Measurements from ENCODE around the gene FFAR2. TPM values are rescaled to one million over a fixed set of nuclear protein-coding genes. Genes with fewer than 3 reads are reported as not detected.
A peak's percentile ranks its signal among the peaks of the same experiment; 100 is the strongest.

Gene FFAR2
- polyA plus RNA-seq, 2 of the 4 experiments (the other 2 are of a cell fraction): 0.30 TPM; not detected in 1

- WGBS (ENCODE audit: missing lambda C conversion rate): 16% methylated on average over 30 of the region's 30 CpGs
- H3K4me2 ChIP-seq: peak overlapping the region; percentile 82
- TF ChIP-seq ZNF302 (CRISPR knock-in tag; IDR thresholded peaks at IDR 0.05) (no peak), HEYL (CRISPR knock-in tag; IDR thresholded peaks at IDR 0.05) (no peak), MAZ (IDR thresholded peaks at IDR 0.05; ENCODE audit: borderline replicate concordance, low read depth, low read length) (0 out of 2 replicates have a peak, but pooled peaks have one; percentile 59), SREBF2 (IDR thresholded peaks at IDR 0.05) (no peak), SMC3 (IDR thresholded peaks at IDR 0.05) (peak; percentile 96), RAD21 (conservative IDR thresholded peaks at IDR 0.05 in 1 of 2, IDR thresholded peaks at IDR 0.05 in 1 of 2) (peak; percentile 83 to 85), MAFK (IDR thresholded peaks at IDR 0.05; ENCODE audit: partially characterized antibody) (no peak), HDAC2 (IDR thresholded peaks at IDR 0.05) (no peak), HOXB5 (CRISPR knock-in tag; IDR thresholded peaks at IDR 0.05) (no peak), ATOH8 (CRISPR knock-in tag; IDR thresholded peaks at IDR 0.05; ENCODE audit: low read depth) (no peak), CTCF (IDR thresholded peaks at IDR 0.05) (peak; percentile 96), BHLHE40 (IDR thresholded peaks at IDR 0.05; ENCODE audit: low read depth, low read length) (no peak)
- TF ChIP-seq, protein P1, sequence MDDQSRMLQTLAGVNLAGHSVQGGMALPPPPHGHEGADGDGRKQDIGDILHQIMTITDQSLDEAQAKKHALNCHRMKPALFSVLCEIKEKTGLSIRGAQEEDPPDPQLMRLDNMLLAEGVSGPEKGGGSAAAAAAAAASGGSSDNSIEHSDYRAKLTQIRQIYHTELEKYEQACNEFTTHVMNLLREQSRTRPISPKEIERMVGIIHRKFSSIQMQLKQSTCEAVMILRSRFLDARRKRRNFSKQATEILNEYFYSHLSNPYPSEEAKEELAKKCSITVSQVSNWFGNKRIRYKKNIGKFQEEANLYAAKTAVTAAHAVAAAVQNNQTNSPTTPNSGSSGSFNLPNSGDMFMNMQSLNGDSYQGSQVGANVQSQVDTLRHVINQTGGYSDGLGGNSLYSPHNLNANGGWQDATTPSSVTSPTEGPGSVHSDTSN (IDR thresholded peaks at IDR 0.05): no peak
- TF ChIP-seq, protein P2, sequence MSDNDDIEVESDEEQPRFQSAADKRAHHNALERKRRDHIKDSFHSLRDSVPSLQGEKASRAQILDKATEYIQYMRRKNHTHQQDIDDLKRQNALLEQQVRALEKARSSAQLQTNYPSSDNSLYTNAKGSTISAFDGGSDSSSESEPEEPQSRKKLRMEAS (IDR thresholded peaks at IDR 0.05): 0 out of 2 replicates have a peak, but pooled peaks have one; percentile 40
- peak overlapping the region; percentile 35 to 64; a peak in 3 of 6 replicates for H3K27ac ChIP-seq
- no peaks in the 10 kb centered on the region for H3K9me3 ChIP-seq
- ATAC-seq (peak; percentile 90 to 95), DNase-seq (ENCODE audit: low read depth in 1 of 2, low spot score in 1 of 2) (peak; percentile 81 to 97), FAIRE-seq (peak; percentile 96)
- H3K4me3 ChIP-seq: peak overlapping the region; percentile 24; the same call in 2 of the 3 replicates
- H3K4me1 ChIP-seq: no peaks in the 10 kb centered on the region; the same call in 2 of the 3 replicates
- CTCF ChIA-PET: interaction anchor here (0.6 to 10.4 kb wide), 93 partner anchors 11 to 470 kb away, joined by 3 to 256 read pairs (median 4); partner anchors contain the start of genes ATP4A, COX6B1, DMKN and FFAR1
- POLR2A ChIA-PET: interaction anchor here (0.5 to 1.3 kb wide), 5 partner anchors 11 to 461 kb away, joined by 3 to 11 read pairs (median 4); no protein-coding TSS in a partner anchor
These were observed 47.3 kb downstream of the FFAR2 start for GRCh38 chr19:35495107-35496064.

- Histone ChIP-seq H3K4me1 (no peaks in the 10 kb centered on the region; the same call in 2 of the 3 replicates), H3K27ac (no peak overlapping the region), H3K4me2 (no peak overlapping the region), H3K4me3 (no peak overlapping the region), H3K9me3 (no peaks in the 10 kb centered on the region)
- no peak for ATAC-seq
- FAIRE-seq: no peak
- 62% methylated on average over 14 of the region's 14 CpGs for WGBS (ENCODE audit: missing lambda C conversion rate)
- POLR2A ChIA-PET: interaction anchor here (2.2 kb wide), 1 partner anchor 13 kb away, joined by 10 read pairs; no protein-coding TSS in a partner anchor
- CTCF ChIA-PET: interaction anchor here (0.7 to 10.4 kb wide), 12 partner anchors 9 to 191 kb away, joined by 3 to 256 read pairs (median 18); partner anchors contain the start of genes DMKN, FFAR1 and FFAR3
- TF ChIP-seq RARB (CRISPR knock-in tag; IDR thresholded peaks at IDR 0.05) (no peak), HMGXB4 (CRISPR knock-in tag; IDR thresholded peaks at IDR 0.05; ENCODE audit: borderline replicate concordance) (no peak), MAZ (IDR thresholded peaks at IDR 0.05; ENCODE audit: borderline replicate concordance, low read depth, low read length) (no peak), ELK1 (IDR thresholded peaks at IDR 0.05; ENCODE audit: low read depth, low read length) (no peak), NFE2L2 (conservative IDR thresholded peaks at IDR 0.05; ENCODE audit: low read length) (no peak), EP300 (IDR thresholded peaks at IDR 0.05) (no peak), ZC3H11A (IDR thresholded peaks at IDR 0.05) (no peak)
- DNase-seq (ENCODE audit: low read depth in 1 of 2, low spot score in 1 of 2): no peak
These were observed 49.3 kb downstream of the FFAR2 start for GRCh38 chr19:35497406-35497805.

Measured in A549 (cell line).